Upper lobe of left lung (tissue), 6 donors: Measurements from ENCODE around the gene RAD9B. TPM values are rescaled to one million over a fixed set of nuclear protein-coding genes. Genes with fewer than 3 reads are reported as not detected.

Experiments used
- ATAC-seq, 2 donors: fragments of 200-7000 bp; cut with Tn5 transposase; one replicate each; pipeline ENCODE4 v1.9.1; 2022; ENCODE audit warnings: mild to moderate bottlenecking in 2 of 2, moderate library complexity in 2 of 2; ENCODE audit not compliant: low FRiP score in 2 of 2
- DNase-seq, 2 donors: peaks; one replicate each; pipeline ENCODE4 v3.0.0-alpha.2; 2019 to 2020
- H3K27ac ChIP-seq, 4 donors: fragments of 200-600 bp; sonication (generic); one replicate each; pipeline ENCODE4 v1.5.1; 2016 to 2019
- H3K27me3 ChIP-seq, 4 donors: fragments of 200-600 bp; sonication (generic); one replicate each; pipeline ENCODE4 v1.5.1; 2017 to 2019
- H3K36me3 ChIP-seq, 4 donors: fragments of 200-600 bp; sonication (generic); one replicate each; pipeline ENCODE4 v1.5.1; 2016 to 2019
- H3K4me1 ChIP-seq, 4 donors: fragments of 200-600 bp; sonication (generic); one replicate each; pipeline ENCODE4 v1.5.1; 2018 to 2019
- H3K4me3 ChIP-seq, 4 donors: fragments of 200-600 bp; sonication (generic); one replicate each; pipeline ENCODE4 v1.5.1; 2017 to 2019; ENCODE audit warnings: mild to moderate bottlenecking in 2 of 4, moderate library complexity in 1 of 4
- H3K9me3 ChIP-seq, 4 donors: fragments of 200-600 bp; sonication (generic); one replicate each; pipeline ENCODE4 v1.5.1; 2018 to 2019
- EP300 ChIP-seq, 4 donors: sonication (generic); formaldehyde crosslinking; IDR thresholded peaks; one replicate each; pipeline ENCODE4 v1.5.1; 2017; ENCODE audit warnings: antibody characterized with exemption in 4 of 4, control low read depth in 2 of 4
- POLR2A ChIP-seq, 4 donors: fragments of 450-650 bp; IDR thresholded peaks; one replicate each; pipeline ENCODE4 v1.5.1; 2016 to 2017; ENCODE audit warnings: antibody characterized with exemption in 4 of 4, mild to moderate bottlenecking in 2 of 4
- POLR2AphosphoS5 ChIP-seq, 2 donors: sonication (generic); formaldehyde crosslinking; IDR thresholded peaks; one replicate each; pipeline ENCODE4 v1.5.1; 2017; ENCODE audit warnings: antibody characterized with exemption in 2 of 2
- WGBS, 2 donors: methylation state at CpG; one replicate each; pipeline ENCODE4 v1.1.5; 2017 to 2018; 5-methylcytosine and 5-hydroxymethylcytosine counted together
- small RNA-seq, 4 donors: library from RNA; depleted of rRNA; stranded (forward); fragments of <200 nt; gene quantifications; one replicate each; pipeline ENCODE3, GENCODE V24; 2016
- total RNA-seq, 6 donors: library from RNA; depleted of rRNA in 4 of 6; stranded (reverse); fragments of >200 nt in 4 of 6; gene quantifications; one replicate each; pipeline versions ENCODE4 v1.1.0 to v1.2.1, GENCODE V29; 2016 to 2021
- TF ChIP-seq, protein P1 (sequence below), 6 experiments: fragments of 450-650 bp in 4 of 6; fragments of 200-600 bp in 2 of 6; sonication (generic) in 2 of 6; IDR thresholded peaks; one replicate each; pipeline ENCODE4 v1.5.1; 2016 to 2019; ENCODE audit warnings: antibody characterized with exemption in 6 of 6
- donor health status: DM: no; HTN: no; CAD: no; lungs with moderate emphysema.
- donor health status: DM: no; HTN: yes; CAD: no; lungs with severe emphysema.

RAD9B gene
- total RNA-seq, 6 donors from 2014 or later, result 0.15 to 2.1 (median 0.94) TPM; not detected in 1

DNA sequence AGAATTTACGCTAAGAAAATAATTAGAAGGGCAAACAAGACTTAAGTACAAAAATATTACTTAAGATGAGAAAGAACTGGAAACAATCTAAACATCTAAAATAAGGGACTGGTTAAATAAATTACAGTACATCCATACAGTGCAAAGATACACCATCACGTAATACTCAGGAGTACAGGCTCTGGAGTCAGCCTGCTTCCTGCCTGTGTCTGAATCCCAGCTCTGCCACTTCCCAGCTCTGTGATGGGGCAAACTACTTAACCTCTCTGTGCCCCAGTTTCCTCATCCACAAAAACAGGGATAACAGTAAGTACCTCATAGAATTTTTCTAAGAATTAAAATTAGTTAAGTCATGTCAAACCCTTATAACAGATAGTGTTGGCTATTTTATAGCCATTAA, 45.0 kb downstream of the RAD9B start:
- Histone ChIP-seq H3K4me1 (peaks cover 21 to 45% (median 42%) of the 10 kb centered on the region in 4 donors), H3K27me3 (no peaks in the 10 kb centered on the region), H3K36me3 (peaks cover 0 to 17% (median 2%) of the 10 kb centered on the region in 4 donors), H3K27ac (no peak overlapping the region), H3K9me3 (no peaks in the 10 kb centered on the region), H3K4me3 (no peak overlapping the region)
- 66 to 76% methylated on average over 2 of the region's 2 CpGs for WGBS, 2 donors
- DNase-seq (no peak), ATAC-seq (no peak)
- TF ChIP-seq, protein P1, sequence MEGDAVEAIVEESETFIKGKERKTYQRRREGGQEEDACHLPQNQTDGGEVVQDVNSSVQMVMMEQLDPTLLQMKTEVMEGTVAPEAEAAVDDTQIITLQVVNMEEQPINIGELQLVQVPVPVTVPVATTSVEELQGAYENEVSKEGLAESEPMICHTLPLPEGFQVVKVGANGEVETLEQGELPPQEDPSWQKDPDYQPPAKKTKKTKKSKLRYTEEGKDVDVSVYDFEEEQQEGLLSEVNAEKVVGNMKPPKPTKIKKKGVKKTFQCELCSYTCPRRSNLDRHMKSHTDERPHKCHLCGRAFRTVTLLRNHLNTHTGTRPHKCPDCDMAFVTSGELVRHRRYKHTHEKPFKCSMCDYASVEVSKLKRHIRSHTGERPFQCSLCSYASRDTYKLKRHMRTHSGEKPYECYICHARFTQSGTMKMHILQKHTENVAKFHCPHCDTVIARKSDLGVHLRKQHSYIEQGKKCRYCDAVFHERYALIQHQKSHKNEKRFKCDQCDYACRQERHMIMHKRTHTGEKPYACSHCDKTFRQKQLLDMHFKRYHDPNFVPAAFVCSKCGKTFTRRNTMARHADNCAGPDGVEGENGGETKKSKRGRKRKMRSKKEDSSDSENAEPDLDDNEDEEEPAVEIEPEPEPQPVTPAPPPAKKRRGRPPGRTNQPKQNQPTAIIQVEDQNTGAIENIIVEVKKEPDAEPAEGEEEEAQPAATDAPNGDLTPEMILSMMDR (IDR thresholded peaks at IDR 0.05), result no peak
- TF ChIP-seq POLR2A (IDR thresholded peaks at IDR 0.05), result no peak
- no peak for TF ChIP-seq POLR2AphosphoS5 (IDR thresholded peaks at IDR 0.05)
- TF ChIP-seq EP300 (IDR thresholded peaks at IDR 0.05), result no peak

GRCh38 chr12:110548678-110549077, 46.5 kb downstream of the RAD9B start:
- WGBS, 2 donors, result 90 to 91% methylated on average over 7 of the region's 7 CpGs
- DNase-seq (no peak), ATAC-seq (no peak)

GRCh38 chr12:110549716-110550115, 47.6 kb downstream of the RAD9B start:
- Histone ChIP-seq H3K27ac (no peak overlapping the region), H3K4me1 (peaks cover 20 to 36% (median 23%) of the 10 kb centered on the region in 4 donors), H3K4me3 (no peak overlapping the region), H3K27me3 (no peaks in the 10 kb centered on the region), H3K9me3 (no peaks in the 10 kb centered on the region), H3K36me3 (peaks cover 0 to 16% (median 1%) of the 10 kb centered on the region in 4 donors)
- TF ChIP-seq POLR2A (IDR thresholded peaks at IDR 0.05), result no peak
- no peak for TF ChIP-seq POLR2AphosphoS5 (IDR thresholded peaks at IDR 0.05)
- TF ChIP-seq, protein P1 (IDR thresholded peaks at IDR 0.05), result no peak
- no peak for TF ChIP-seq EP300 (IDR thresholded peaks at IDR 0.05)
- 90 to 91% methylated on average over 2 of the region's 2 CpGs for WGBS, 2 donors
- ATAC-seq (no peak), DNase-seq (no peak)

More at GRCh38 chr12:110548678-110549077, 46.5 kb downstream of the RAD9B start:
- TF ChIP-seq, protein P1 (IDR thresholded peaks at IDR 0.05), result no peak
- TF ChIP-seq POLR2AphosphoS5 (IDR thresholded peaks at IDR 0.05) (no peak), POLR2A (IDR thresholded peaks at IDR 0.05) (no peak), EP300 (IDR thresholded peaks at IDR 0.05) (no peak)
- Histone ChIP-seq H3K27ac (no peak overlapping the region), H3K9me3 (no peaks in the 10 kb centered on the region), H3K4me1 (peaks cover 14 to 34% (median 31%) of the 10 kb centered on the region in 4 donors), H3K36me3 (peaks cover 0 to 17% (median 2%) of the 10 kb centered on the region in 4 donors), H3K27me3 (no peaks in the 10 kb centered on the region), H3K4me3 (no peak overlapping the region)

GRCh38 chr12:110550981-110551380, 48.9 kb downstream of the RAD9B start:
- H3K27ac ChIP-seq, result no peak overlapping the region
- TF ChIP-seq EP300 (IDR thresholded peaks at IDR 0.05) (no peak), POLR2AphosphoS5 (IDR thresholded peaks at IDR 0.05) (no peak), POLR2A (IDR thresholded peaks at IDR 0.05) (no peak)
- TF ChIP-seq, protein P1 (IDR thresholded peaks at IDR 0.05), result no peak
- H3K4me3 ChIP-seq, result no peak overlapping the region
- H3K9me3 ChIP-seq, result no peaks in the 10 kb centered on the region
- no peak for ATAC-seq
- no peaks in the 10 kb centered on the region for H3K27me3 ChIP-seq
- WGBS, 2 donors, result 82 to 88% methylated on average over 4 of the region's 4 CpGs
- H3K36me3 ChIP-seq, result peaks cover 0 to 12% (median 0%) of the 10 kb centered on the region in 4 donors
- peaks cover 19 to 35% (median 21%) of the 10 kb centered on the region in 4 donors for H3K4me1 ChIP-seq
- DNase-seq, result no peak

Small RNA genes within 50 kb of the gene (small RNA-seq; reads per million reads assigned to genes)
- gene RF00278, result 0 reads per million in 4 donors

Other genes with a start within 250 kb of the RAD9B start
- gene ATP2A2, start 221.1 kb upstream of the RAD9B start, total RNA-seq, result 100 to 1,000 TPM in 5 of 6 donors, 10 to 100 TPM in 1; 91.7 to 166 (median 142) TPM
- gene ANAPC7, start 98.6 kb upstream of the RAD9B start, total RNA-seq, result 10 to 100 TPM; 33.5 to 90.1 (median 43.1) TPM
- gene ARPC3, start 52.0 kb upstream of the RAD9B start, total RNA-seq, result 100 to 1,000 TPM; 139 to 347 (median 245) TPM
- 10 to 100 TPM in 4 of 6 donors, 1 to 10 TPM in 2; 4.1 to 31.4 (median 19.6) TPM for gene GPN3, start 34.1 kb upstream of the RAD9B start, total RNA-seq
- 1 to 10 TPM; 3.1 to 6.1 (median 3.2) TPM for gene FAM216A, start 33.5 kb upstream of the RAD9B start, total RNA-seq
- 100 to 1,000 TPM in 1 of 6 donors, 10 to 100 TPM in 5; 29.9 to 102 (median 86.7) TPM for gene VPS29, start 220 bp upstream of the RAD9B start, total RNA-seq
- 10 to 100 TPM; 22.0 to 40.8 (median 25.2) TPM for gene PPTC7, start 81.0 kb downstream of the RAD9B start, total RNA-seq
- 10 to 100 TPM; 21.6 to 50.8 (median 42.6) TPM for gene TCTN1, start 111.8 kb downstream of the RAD9B start, total RNA-seq
- gene HVCN1, start 186.8 kb downstream of the RAD9B start, total RNA-seq, result 10 to 100 TPM in 4 of 6 donors, 1 to 10 TPM in 2; 5.8 to 29.2 (median 15.5) TPM
- gene PPP1CC, start 240.6 kb downstream of the RAD9B start, total RNA-seq, result 100 to 1,000 TPM in 2 of 6 donors, 10 to 100 TPM in 4; 26.0 to 114 (median 85.4) TPM